HepG2 (cell line): Measurements from ENCODE around the gene SAPCD1. TPM values are rescaled to one million over a fixed set of nuclear protein-coding genes. Genes with fewer than 3 reads are reported as not detected.

Source experiments
- ARNT ChIP-seq: fragments of 450-650 bp; IDR thresholded peaks from 2 replicates; pipeline ENCODE4 v1.6.1; 2017
- ARNT2 ChIP-seq: sonication (generic); formaldehyde crosslinking; IDR thresholded peaks from 2 replicates; pipeline ENCODE4 v1.8.0; 2022; ENCODE audit warnings: mild to moderate bottlenecking, low read depth, missing genetic modification reagents, moderate library complexity
- HNF4G ChIP-seq, 2 experiments: sonication (generic) in 1 of 2; formaldehyde crosslinking in 1 of 2; IDR thresholded peaks; 2 replicates each; pipeline versions ENCODE4 v1.4.0 to v1.6.1; 2011 to 2020; ENCODE audit warnings: borderline replicate concordance in 2 of 2, low read depth in 2 of 2, mild to moderate bottlenecking in 2 of 2, low read length in 1 of 2, missing genetic modification reagents in 1 of 2, moderate library complexity in 1 of 2
- ISX ChIP-seq: sonication (generic); formaldehyde crosslinking; conservative IDR thresholded peaks from 2 replicates; pipeline ENCODE4 v1.5.0; 2020; ENCODE audit warnings: missing genetic modification reagents
- NR2F6 ChIP-seq, 2 experiments: IDR thresholded peaks; 2 replicates each; pipeline ENCODE4 v1.6.1; 2016; ENCODE audit warnings: antibody characterized with exemption in 1 of 2, mild to moderate bottlenecking in 1 of 2
- ZFY ChIP-seq: sonication (generic); formaldehyde crosslinking; IDR thresholded peaks from 2 replicates; pipeline ENCODE4 v1.4.0; 2020; ENCODE audit warnings: missing genetic modification reagents
- ZNF501 ChIP-seq: sonication (generic); formaldehyde crosslinking; IDR thresholded peaks from 2 replicates; pipeline ENCODE4 v1.5.1; 2020; ENCODE audit warnings: mild to moderate bottlenecking, moderate library complexity, missing genetic modification reagents
- ZNF619 ChIP-seq: sonication (generic); formaldehyde crosslinking; IDR thresholded peaks from 2 replicates; pipeline ENCODE4 v1.4.0; 2020; ENCODE audit warnings: mild to moderate bottlenecking, missing genetic modification reagents
- ZNF670 ChIP-seq: sonication (generic); formaldehyde crosslinking; IDR thresholded peaks from 2 replicates; pipeline ENCODE4 v1.8.0; 2022; ENCODE audit warnings: mild to moderate bottlenecking, missing genetic modification reagents, borderline replicate concordance
- ZNF776 ChIP-seq: sonication (generic); formaldehyde crosslinking; IDR thresholded peaks from 2 replicates; pipeline ENCODE4 v1.4.0; 2020; ENCODE audit warnings: mild to moderate bottlenecking, missing genetic modification reagents
- polyA plus RNA-seq, 8 experiments: library from polyadenylated mRNA; depleted of rRNA in 3 of 8; stranded (reverse) in 7 of 8; unstranded in 1 of 8; fragments of >200 nt; fragmentation: Illumina TruSeq in 4 of 8; extraction: Trizol in 4 of 8; gene quantifications; 2 replicates each; pipeline versions ENCODE4 v1.2.1 to v1.2.3, GENCODE V29; 2011 to 2016; ENCODE audit warnings: low read depth in 4 of 8, missing spikeins in 1 of 8, mixed read lengths in 1 of 8; ENCODE audit not compliant: insufficient read depth in 1 of 8
- total RNA-seq, 5 experiments: library from RNA; depleted of rRNA; stranded (reverse); fragments of >200 nt; fragmentation: Illumina TruSeq; extraction: Trizol; gene quantifications; 2 replicates each; pipeline ENCODE4 v1.2.3, GENCODE V29; 2016; ENCODE audit warnings: low read depth in 1 of 5
- TF ChIP-seq, protein P1 (sequence below): IDR thresholded peaks from 2 replicates; pipeline ENCODE4 v1.4.0; 2020; ENCODE audit warnings: mild to moderate bottlenecking, missing genetic modification reagents
- TF ChIP-seq, protein P2 (sequence below): sonication (generic); formaldehyde crosslinking; IDR thresholded peaks from 2 replicates; pipeline ENCODE4 v1.4.0; 2020; ENCODE audit warnings: missing genetic modification reagents, borderline replicate concordance
- TF ChIP-seq, protein P3 (sequence below): sonication (generic); formaldehyde crosslinking; IDR thresholded peaks from 2 replicates; pipeline ENCODE4 v1.5.0; 2020; ENCODE audit warnings: mild to moderate bottlenecking, missing genetic modification reagents, moderate library complexity
- TF ChIP-seq, protein P4 (sequence below), 2 experiments: sonication (generic) in 1 of 2; formaldehyde crosslinking in 1 of 2; IDR thresholded peaks; 2 replicates each; pipeline versions ENCODE4 v1.4.0 to v1.6.1; 2018 to 2020; ENCODE audit warnings: missing genetic modification reagents in 2 of 2, borderline replicate concordance in 1 of 2, low read depth in 1 of 2, mild to moderate bottlenecking in 1 of 2, missing biosample characterization in 1 of 2
- TF ChIP-seq, protein P5 (sequence below): sonication (generic); formaldehyde crosslinking; IDR thresholded peaks from 2 replicates; pipeline ENCODE4 v1.4.0; 2020; ENCODE audit warnings: missing genetic modification reagents, low read depth, mild to moderate bottlenecking, borderline replicate concordance

SAPCD1 gene
- total and polyA plus RNA-seq, 2 of the 13 experiments (the other 11 are each of a cell fraction or from before 2014, with no cell fraction given): 2.5 to 3.9 TPM

DNA sequence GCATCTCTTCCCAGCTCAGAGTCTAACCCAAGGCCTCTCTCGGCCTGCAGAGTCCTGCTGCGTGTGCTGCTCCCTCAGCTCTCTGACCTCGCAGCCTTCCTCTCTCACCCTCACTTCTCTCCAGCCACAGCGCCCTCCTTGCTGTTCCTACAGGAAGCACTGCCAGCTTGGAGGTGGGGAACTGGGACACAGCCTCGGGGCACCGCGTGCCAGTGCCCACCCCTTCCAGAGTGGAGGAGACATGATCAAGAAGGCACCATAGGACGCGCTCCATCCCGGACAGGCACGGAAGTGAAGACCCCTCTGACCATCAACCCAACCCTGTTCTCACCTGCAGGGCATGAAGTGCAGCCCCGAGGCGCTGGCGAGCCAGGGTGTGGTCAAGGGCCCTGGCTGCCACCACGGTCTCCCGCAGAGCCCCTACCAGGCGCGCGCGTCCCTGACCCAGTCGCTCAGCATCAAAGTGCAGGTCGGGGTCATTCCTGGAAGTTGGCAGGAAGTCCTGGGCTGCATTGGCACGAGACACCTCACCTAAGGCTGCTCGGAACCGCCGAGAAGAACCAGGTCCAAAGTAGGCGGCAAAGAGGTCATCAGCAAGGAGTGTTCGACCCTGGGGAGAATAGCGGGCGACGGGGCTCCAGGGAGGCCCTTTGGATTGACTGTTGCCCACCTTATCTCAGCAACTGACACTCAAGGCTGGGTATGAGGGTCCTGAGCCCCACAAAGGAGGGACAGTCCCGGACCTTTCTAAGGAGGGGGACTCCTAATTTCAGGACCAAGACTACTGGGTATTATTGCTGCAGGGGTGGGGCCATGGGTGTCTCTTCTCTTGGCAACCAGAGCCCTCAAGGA is 13.4 kb downstream of the SAPCD1 start (continued):
- TF ChIP-seq, protein P1, sequence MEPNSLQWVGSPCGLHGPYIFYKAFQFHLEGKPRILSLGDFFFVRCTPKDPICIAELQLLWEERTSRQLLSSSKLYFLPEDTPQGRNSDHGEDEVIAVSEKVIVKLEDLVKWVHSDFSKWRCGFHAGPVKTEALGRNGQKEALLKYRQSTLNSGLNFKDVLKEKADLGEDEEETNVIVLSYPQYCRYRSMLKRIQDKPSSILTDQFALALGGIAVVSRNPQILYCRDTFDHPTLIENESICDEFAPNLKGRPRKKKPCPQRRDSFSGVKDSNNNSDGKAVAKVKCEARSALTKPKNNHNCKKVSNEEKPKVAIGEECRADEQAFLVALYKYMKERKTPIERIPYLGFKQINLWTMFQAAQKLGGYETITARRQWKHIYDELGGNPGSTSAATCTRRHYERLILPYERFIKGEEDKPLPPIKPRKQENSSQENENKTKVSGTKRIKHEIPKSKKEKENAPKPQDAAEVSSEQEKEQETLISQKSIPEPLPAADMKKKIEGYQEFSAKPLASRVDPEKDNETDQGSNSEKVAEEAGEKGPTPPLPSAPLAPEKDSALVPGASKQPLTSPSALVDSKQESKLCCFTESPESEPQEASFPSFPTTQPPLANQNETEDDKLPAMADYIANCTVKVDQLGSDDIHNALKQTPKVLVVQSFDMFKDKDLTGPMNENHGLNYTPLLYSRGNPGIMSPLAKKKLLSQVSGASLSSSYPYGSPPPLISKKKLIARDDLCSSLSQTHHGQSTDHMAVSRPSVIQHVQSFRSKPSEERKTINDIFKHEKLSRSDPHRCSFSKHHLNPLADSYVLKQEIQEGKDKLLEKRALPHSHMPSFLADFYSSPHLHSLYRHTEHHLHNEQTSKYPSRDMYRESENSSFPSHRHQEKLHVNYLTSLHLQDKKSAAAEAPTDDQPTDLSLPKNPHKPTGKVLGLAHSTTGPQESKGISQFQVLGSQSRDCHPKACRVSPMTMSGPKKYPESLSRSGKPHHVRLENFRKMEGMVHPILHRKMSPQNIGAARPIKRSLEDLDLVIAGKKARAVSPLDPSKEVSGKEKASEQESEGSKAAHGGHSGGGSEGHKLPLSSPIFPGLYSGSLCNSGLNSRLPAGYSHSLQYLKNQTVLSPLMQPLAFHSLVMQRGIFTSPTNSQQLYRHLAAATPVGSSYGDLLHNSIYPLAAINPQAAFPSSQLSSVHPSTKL (CRISPR knock-in tag): peak; percentile 58
- TF ChIP-seq ZNF501 (CRISPR knock-in tag) (0 out of 2 replicates have a peak, but pooled peaks have one; percentile 16), ZNF776 (CRISPR knock-in tag) (peak; percentile 60; the same call in 1 of the 2 replicates), ZNF619 (CRISPR knock-in tag) (0 out of 2 replicates have a peak, but pooled peaks have one; percentile 53), HNF4G (IDR thresholded peaks at IDR 0.05; ENCODE audit: borderline replicate concordance, low read depth, low read length) (no peak), HNF4G (CRISPR knock-in tag; IDR thresholded peaks at IDR 0.05; ENCODE audit: borderline replicate concordance, low read depth) (0 out of 2 replicates have a peak, but pooled peaks have one; percentile 34), ZNF670 (no peak), ARNT2 (0 out of 2 replicates have a peak, but pooled peaks have one; percentile 49), NR2F6 (IDR thresholded peaks at IDR 0.05) (peak; percentile 35; the same call in 1 of the 2 replicates), NR2F6 (CRISPR knock-in tag; IDR thresholded peaks at IDR 0.05) (peak; percentile 29; the same call in 1 of the 2 replicates), ISX (CRISPR knock-in tag) (no peak), ZFY (peak; percentile 47; the same call in 1 of the 2 replicates), ARNT (no peak)
- TF ChIP-seq, protein P2, sequence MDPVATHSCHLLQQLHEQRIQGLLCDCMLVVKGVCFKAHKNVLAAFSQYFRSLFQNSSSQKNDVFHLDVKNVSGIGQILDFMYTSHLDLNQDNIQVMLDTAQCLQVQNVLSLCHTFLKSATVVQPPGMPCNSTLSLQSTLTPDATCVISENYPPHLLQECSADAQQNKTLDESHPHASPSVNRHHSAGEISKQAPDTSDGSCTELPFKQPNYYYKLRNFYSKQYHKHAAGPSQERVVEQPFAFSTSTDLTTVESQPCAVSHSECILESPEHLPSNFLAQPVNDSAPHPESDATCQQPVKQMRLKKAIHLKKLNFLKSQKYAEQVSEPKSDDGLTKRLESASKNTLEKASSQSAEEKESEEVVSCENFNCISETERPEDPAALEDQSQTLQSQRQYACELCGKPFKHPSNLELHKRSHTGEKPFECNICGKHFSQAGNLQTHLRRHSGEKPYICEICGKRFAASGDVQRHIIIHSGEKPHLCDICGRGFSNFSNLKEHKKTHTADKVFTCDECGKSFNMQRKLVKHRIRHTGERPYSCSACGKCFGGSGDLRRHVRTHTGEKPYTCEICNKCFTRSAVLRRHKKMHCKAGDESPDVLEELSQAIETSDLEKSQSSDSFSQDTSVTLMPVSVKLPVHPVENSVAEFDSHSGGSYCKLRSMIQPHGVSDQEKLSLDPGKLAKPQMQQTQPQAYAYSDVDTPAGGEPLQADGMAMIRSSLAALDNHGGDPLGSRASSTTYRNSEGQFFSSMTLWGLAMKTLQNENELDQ (CRISPR knock-in tag): no peak
- TF ChIP-seq, protein P3, sequence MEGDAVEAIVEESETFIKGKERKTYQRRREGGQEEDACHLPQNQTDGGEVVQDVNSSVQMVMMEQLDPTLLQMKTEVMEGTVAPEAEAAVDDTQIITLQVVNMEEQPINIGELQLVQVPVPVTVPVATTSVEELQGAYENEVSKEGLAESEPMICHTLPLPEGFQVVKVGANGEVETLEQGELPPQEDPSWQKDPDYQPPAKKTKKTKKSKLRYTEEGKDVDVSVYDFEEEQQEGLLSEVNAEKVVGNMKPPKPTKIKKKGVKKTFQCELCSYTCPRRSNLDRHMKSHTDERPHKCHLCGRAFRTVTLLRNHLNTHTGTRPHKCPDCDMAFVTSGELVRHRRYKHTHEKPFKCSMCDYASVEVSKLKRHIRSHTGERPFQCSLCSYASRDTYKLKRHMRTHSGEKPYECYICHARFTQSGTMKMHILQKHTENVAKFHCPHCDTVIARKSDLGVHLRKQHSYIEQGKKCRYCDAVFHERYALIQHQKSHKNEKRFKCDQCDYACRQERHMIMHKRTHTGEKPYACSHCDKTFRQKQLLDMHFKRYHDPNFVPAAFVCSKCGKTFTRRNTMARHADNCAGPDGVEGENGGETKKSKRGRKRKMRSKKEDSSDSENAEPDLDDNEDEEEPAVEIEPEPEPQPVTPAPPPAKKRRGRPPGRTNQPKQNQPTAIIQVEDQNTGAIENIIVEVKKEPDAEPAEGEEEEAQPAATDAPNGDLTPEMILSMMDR (CRISPR knock-in tag): peak; percentile 57
- TF ChIP-seq, protein P4, sequence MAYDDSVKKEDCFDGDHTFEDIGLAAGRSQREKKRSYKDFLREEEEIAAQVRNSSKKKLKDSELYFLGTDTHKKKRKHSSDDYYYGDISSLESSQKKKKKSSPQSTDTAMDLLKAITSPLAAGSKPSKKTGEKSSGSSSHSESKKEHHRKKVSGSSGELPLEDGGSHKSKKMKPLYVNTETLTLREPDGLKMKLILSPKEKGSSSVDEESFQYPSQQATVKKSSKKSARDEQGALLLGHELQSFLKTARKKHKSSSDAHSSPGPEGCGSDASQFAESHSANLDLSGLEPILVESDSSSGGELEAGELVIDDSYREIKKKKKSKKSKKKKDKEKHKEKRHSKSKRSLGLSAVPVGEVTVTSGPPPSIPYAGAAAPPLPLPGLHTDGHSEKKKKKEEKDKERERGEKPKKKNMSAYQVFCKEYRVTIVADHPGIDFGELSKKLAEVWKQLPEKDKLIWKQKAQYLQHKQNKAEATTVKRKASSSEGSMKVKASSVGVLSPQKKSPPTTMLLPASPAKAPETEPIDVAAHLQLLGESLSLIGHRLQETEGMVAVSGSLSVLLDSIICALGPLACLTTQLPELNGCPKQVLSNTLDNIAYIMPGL (CRISPR knock-in tag; IDR thresholded peaks at IDR 0.05; ENCODE audit: borderline replicate concordance in 1 of 2, low read depth in 1 of 2): peak in 1 of 2 experiments; percentile 13; a peak in 2 of 4 replicates
- TF ChIP-seq, protein P5, sequence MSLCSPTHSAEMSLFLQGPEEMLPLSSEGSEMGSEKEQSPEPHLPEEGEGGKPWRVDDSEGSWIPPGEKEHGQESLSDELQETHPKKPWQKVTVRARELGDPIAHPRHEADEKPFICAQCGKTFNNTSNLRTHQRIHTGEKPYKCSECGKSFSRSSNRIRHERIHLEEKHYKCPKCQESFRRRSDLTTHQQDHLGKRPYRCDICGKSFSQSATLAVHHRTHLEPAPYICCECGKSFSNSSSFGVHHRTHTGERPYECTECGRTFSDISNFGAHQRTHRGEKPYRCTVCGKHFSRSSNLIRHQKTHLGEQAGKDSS (CRISPR knock-in tag): 0 out of 2 replicates have a peak, but pooled peaks have one; percentile 26
